ENCODE data around the gene ARHGAP23.

- TF ChIP-seq, protein P1, sequence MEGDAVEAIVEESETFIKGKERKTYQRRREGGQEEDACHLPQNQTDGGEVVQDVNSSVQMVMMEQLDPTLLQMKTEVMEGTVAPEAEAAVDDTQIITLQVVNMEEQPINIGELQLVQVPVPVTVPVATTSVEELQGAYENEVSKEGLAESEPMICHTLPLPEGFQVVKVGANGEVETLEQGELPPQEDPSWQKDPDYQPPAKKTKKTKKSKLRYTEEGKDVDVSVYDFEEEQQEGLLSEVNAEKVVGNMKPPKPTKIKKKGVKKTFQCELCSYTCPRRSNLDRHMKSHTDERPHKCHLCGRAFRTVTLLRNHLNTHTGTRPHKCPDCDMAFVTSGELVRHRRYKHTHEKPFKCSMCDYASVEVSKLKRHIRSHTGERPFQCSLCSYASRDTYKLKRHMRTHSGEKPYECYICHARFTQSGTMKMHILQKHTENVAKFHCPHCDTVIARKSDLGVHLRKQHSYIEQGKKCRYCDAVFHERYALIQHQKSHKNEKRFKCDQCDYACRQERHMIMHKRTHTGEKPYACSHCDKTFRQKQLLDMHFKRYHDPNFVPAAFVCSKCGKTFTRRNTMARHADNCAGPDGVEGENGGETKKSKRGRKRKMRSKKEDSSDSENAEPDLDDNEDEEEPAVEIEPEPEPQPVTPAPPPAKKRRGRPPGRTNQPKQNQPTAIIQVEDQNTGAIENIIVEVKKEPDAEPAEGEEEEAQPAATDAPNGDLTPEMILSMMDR (conservative IDR thresholded peaks at IDR 0.05; ENCODE audit: low read depth in 2 of 2), result no peak
- TF ChIP-seq, protein P2, sequence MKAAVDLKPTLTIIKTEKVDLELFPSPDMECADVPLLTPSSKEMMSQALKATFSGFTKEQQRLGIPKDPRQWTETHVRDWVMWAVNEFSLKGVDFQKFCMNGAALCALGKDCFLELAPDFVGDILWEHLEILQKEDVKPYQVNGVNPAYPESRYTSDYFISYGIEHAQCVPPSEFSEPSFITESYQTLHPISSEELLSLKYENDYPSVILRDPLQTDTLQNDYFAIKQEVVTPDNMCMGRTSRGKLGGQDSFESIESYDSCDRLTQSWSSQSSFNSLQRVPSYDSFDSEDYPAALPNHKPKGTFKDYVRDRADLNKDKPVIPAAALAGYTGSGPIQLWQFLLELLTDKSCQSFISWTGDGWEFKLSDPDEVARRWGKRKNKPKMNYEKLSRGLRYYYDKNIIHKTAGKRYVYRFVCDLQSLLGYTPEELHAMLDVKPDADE (IDR thresholded peaks at IDR 0.05), result no peak
- TF ChIP-seq, protein P3, sequence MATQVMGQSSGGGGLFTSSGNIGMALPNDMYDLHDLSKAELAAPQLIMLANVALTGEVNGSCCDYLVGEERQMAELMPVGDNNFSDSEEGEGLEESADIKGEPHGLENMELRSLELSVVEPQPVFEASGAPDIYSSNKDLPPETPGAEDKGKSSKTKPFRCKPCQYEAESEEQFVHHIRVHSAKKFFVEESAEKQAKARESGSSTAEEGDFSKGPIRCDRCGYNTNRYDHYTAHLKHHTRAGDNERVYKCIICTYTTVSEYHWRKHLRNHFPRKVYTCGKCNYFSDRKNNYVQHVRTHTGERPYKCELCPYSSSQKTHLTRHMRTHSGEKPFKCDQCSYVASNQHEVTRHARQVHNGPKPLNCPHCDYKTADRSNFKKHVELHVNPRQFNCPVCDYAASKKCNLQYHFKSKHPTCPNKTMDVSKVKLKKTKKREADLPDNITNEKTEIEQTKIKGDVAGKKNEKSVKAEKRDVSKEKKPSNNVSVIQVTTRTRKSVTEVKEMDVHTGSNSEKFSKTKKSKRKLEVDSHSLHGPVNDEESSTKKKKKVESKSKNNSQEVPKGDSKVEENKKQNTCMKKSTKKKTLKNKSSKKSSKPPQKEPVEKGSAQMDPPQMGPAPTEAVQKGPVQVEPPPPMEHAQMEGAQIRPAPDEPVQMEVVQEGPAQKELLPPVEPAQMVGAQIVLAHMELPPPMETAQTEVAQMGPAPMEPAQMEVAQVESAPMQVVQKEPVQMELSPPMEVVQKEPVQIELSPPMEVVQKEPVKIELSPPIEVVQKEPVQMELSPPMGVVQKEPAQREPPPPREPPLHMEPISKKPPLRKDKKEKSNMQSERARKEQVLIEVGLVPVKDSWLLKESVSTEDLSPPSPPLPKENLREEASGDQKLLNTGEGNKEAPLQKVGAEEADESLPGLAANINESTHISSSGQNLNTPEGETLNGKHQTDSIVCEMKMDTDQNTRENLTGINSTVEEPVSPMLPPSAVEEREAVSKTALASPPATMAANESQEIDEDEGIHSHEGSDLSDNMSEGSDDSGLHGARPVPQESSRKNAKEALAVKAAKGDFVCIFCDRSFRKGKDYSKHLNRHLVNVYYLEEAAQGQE (IDR thresholded peaks at IDR 0.05; ENCODE audit: unreplicated experiment), result no peak
- TF ChIP-seq EZH2 (IDR thresholded peaks at IDR 0.05; ENCODE audit: low read depth, unreplicated experiment) (no peak), POLR2AphosphoS5 (IDR thresholded peaks at IDR 0.05; ENCODE audit: low read depth) (no peak), ZNF462 (CRISPR knock-in tag; IDR thresholded peaks at IDR 0.05) (no peak), ZNF114 (CRISPR knock-in tag; IDR thresholded peaks at IDR 0.05) (no peak), CREB1 (CRISPR knock-in tag; IDR thresholded peaks at IDR 0.05; ENCODE audit: low read depth) (no peak), JUNB (IDR thresholded peaks at IDR 0.05; ENCODE audit: unreplicated experiment) (no peak)
Measured at GRCh38 chr17:38400286-38400685, 28.0 kb upstream of the ARHGAP23 start.

Measured in GM23338 (cell line).